ENCODE results near the gene HTR6.

The HTR6 gene

DNA sequence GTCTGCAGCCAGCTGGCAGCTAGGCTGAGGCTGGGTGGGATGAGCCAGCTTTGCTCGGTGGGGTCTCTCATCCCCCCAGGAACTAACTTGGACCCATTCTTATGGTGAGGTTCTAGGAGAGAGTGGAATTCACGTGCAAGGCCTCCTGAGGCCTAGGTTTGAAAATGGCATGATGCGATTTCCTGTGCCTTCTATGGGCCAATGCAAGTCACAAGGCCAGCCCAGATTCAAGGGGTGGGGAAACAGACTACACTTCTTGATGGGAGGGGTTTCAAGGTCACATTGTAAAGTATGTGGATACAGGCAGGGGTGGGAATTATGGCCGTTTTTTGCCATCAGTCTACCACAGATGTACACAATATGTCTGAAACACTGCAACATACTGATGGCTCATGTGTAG is 48.3 kb downstream of the HTR6 start:
- TF ChIP-seq, protein P1, sequence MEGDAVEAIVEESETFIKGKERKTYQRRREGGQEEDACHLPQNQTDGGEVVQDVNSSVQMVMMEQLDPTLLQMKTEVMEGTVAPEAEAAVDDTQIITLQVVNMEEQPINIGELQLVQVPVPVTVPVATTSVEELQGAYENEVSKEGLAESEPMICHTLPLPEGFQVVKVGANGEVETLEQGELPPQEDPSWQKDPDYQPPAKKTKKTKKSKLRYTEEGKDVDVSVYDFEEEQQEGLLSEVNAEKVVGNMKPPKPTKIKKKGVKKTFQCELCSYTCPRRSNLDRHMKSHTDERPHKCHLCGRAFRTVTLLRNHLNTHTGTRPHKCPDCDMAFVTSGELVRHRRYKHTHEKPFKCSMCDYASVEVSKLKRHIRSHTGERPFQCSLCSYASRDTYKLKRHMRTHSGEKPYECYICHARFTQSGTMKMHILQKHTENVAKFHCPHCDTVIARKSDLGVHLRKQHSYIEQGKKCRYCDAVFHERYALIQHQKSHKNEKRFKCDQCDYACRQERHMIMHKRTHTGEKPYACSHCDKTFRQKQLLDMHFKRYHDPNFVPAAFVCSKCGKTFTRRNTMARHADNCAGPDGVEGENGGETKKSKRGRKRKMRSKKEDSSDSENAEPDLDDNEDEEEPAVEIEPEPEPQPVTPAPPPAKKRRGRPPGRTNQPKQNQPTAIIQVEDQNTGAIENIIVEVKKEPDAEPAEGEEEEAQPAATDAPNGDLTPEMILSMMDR (conservative IDR thresholded peaks at IDR 0.05; ENCODE audit: low read depth, low read length), result no peak
- no peak overlapping the region for H3K4me3 ChIP-seq (ENCODE audit: low read depth, low read length)
- DNase-seq (ENCODE audit: low read depth), result no peak

DNA sequence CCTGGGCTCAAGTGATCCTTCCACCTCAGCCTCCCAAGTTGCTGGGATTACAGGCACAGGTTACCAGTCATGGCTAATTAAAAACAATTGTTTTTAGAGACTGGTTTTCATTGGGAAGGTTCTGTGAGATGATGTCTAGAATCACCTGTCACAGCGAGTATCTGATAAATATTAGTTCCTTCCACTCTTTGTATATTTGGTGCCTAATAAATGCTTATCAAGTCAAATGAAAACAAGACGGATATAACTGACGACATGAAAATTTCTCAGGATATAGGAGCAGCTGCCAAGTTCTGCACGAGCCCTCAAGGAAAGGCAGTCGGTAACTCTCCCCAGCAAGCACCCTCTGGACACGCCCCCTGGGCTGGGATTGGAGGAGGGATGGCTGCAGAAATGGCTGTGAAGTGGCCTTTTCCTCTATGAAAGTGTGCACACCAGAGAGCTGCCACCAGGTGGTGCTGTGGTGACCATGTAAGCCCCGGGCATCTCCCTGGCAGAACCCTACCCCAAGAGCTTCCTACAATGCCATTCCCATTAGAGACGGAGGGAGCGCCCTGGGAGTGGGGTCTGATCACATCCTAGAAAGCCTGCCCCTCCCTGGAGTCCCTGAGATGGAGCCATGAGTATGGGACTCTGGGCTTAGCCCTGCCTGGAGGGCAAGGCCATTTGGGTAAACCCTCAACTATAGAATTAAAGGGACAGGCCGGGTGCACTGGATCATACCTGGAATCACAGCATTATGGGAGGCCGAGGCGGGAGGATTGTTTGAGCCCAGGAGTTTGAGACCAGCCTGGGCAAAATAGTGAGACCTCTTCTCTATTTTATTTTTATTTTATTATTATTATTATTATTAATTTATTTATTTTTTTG is 50.9 kb downstream of the HTR6 start:
- TF ChIP-seq, protein P1 (conservative IDR thresholded peaks at IDR 0.05; ENCODE audit: low read depth, low read length), result peak; percentile 93
- peak; percentile 98 for DNase-seq (ENCODE audit: low read depth)
- H3K4me3 ChIP-seq (ENCODE audit: low read depth, low read length), result no peak overlapping the region

DNA sequence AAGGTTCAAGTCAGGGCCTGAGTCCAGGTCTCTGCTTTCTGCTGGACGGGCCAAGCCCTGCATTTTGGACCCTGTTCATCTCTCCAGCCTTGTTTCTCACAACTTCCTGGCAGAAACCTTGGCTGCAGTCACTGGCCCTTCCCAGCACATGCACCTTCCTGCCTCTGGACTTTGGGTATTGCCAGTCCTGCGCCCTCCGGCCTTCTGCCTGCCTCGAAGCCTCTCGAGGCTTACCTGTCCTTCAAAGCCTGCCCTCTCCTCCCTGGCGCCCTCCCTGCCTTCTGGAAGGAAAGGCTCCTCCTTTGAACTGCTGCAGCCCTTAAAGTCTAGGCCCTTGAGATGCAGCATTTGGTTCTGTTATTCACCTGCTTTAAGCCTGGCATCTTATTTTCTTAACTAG is 52.8 kb downstream of the HTR6 start:
- TF ChIP-seq, protein P1 (conservative IDR thresholded peaks at IDR 0.05; ENCODE audit: low read depth, low read length), result no peak
- no peak for DNase-seq (ENCODE audit: low read depth)
- H3K4me3 ChIP-seq (ENCODE audit: low read depth, low read length), result no peak overlapping the region

DNA sequence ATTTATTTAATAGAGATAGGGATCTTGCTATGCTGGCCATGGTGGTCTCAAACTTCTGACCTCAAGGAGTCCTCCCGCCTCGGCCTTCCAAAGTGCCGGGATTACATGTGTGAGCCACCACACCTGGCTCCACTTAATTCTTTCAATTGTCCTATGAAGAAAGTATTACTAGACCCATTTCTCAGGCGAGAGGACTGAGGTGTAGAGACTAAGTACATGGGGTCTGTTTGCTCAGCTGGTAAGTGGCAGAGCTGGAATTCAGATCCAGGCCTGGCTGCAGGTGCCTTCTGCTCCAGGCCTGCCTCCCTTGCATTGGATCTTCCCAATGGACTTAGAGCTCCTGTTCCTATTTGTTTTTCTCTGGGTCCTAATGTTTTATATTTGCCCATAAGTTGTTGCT is 55.5 kb downstream of the HTR6 start:
- TF ChIP-seq, protein P1 (conservative IDR thresholded peaks at IDR 0.05; ENCODE audit: low read depth, low read length), result no peak
- H3K4me3 ChIP-seq (ENCODE audit: low read depth, low read length), result no peak overlapping the region
- DNase-seq (ENCODE audit: low read depth), result no peak

DNA sequence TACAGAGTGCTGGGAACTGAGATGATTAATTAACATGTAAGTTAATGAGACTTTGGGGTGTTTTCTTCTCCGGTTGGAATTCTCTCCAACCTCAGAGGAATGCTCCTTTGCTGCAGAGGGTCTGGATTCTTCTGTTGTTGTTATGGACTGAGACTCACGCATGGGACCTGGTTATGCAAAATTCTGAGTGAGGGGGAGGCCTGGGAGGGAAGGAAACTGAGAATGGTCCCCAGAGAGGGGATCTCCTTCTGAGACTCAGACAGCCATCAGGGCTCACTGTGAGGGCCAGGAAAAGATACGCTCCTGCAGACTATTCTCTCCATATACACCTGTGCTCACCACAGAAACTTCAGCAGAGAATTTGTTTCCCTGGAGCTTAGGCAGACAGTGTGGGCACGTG is 56.3 kb downstream of the HTR6 start:
- TF ChIP-seq, protein P1 (conservative IDR thresholded peaks at IDR 0.05; ENCODE audit: low read depth, low read length), result no peak
- H3K4me3 ChIP-seq (ENCODE audit: low read depth, low read length), result no peak overlapping the region

DNA sequence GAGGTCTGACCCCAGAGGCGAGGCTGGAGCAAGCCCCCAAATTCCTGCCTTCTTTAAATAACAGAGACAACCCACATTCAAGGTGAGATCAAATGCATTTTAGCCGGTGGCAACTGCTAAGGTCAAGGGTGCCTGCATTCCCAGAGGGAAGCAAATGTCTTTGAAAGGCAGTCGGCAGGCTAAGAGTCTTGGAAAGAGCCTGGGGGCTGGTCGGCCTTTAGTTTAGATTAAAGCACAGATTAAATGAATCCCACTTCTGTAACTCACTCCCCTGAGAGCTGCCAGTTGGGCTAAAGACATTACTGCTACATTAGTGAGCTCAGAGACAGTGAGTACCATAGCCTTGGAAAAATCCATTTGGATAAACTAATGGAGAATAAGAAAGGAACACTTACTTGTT is 59.2 kb downstream of the HTR6 start:
- TF ChIP-seq, protein P1 (conservative IDR thresholded peaks at IDR 0.05; ENCODE audit: low read depth, low read length), result no peak
- DNase-seq (ENCODE audit: low read depth), result no peak
- no peak overlapping the region for H3K4me3 ChIP-seq (ENCODE audit: low read depth, low read length)

More for the DNA sequence above, 56.3 kb downstream of the HTR6 start:
- no peak for DNase-seq (ENCODE audit: low read depth)

DNA sequence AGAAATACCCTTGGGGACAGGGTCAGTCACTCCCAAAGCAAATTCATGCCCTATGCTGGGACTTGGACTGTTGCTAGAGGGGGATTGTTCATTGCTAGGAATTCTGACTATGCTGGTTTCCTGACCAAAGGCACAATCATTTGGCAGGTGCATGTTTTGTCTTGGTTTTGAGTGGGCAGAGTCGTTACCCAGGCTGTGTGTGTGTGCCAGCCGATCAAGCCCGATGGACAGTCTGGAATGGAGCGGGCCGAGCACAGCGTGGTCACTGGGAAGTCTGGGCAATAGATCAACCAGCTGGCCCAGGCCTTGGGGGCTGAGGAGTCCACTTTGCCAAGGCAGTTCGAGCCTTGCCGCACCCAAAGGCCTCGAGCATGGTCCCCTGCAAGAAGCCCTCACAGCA is 60.9 kb downstream of the HTR6 start:
- DNase-seq (ENCODE audit: low read depth), result no peak
- H3K4me3 ChIP-seq (ENCODE audit: low read depth, low read length), result no peak overlapping the region
- TF ChIP-seq, protein P1 (conservative IDR thresholded peaks at IDR 0.05; ENCODE audit: low read depth, low read length), result no peak

All from choroid plexus epithelial cell (primary cell).